NCI-H1417 (cell line): ENCODE measurements around the gene HOTAIR.

Source experiments
- DNase-seq, 3 experiments: peaks; one replicate each; lab custom pipeline; 2025; lab: John Stamatoyannopoulos, UW

HOTAIR gene

GRCh38 chr12:53961025-53961761 is 13.6 kb downstream of the HOTAIR start:
- no peak for DNase-seq

GRCh38 chr12:53960187-53961024 is 14.3 kb downstream of the HOTAIR start:
- no peak for DNase-seq

GRCh38 chr12:53959314-53959713 is 15.4 kb downstream of the HOTAIR start:
- DNase-seq = no peak

GRCh38 chr12:53958128-53958527 is 16.6 kb downstream of the HOTAIR start:
- DNase-seq = no peak

GRCh38 chr12:53956914-53957536 is 17.7 kb downstream of the HOTAIR start:
- no peak for DNase-seq

GRCh38 chr12:53956251-53956887 is 18.4 kb downstream of the HOTAIR start:
- DNase-seq = no peak

GRCh38 chr12:53955776-53956250 is 18.9 kb downstream of the HOTAIR start:
- DNase-seq = no peak

- DNase-seq = peak in 1 of 3 experiments; percentile 39
Observed at GRCh38 chr12:53955036-53955775, 19.5 kb downstream of the HOTAIR start.

- DNase-seq = peak in 1 of 3 experiments; percentile 39
Observed at GRCh38 chr12:53954694-53955035, 20.1 kb downstream of the HOTAIR start, which contains the start of gene HOXC12. HOXC12 (plus strand) TSS chr12:53954903; CDS start chr12:53954930, 27 bp downstream.

GRCh38 chr12:53953831-53954693 is 20.7 kb downstream of the HOTAIR start:
- DNase-seq = no peak

- no peak for DNase-seq
Observed at GRCh38 chr12:53952871-53953734, 21.7 kb downstream of the HOTAIR start.

GRCh38 chr12:53952335-53952694 is 22.4 kb downstream of the HOTAIR start:
- DNase-seq = no peak

GRCh38 chr12:53951577-53952334 is 23.0 kb downstream of the HOTAIR start:
- DNase-seq = no peak

GRCh38 chr12:53950789-53951576 is 23.8 kb downstream of the HOTAIR start:
- DNase-seq = peak in 2 of 3 experiments; percentile 36 to 50

- peak; percentile 10 to 82 (median 74) for DNase-seq
Observed at GRCh38 chr12:53950437-53950773, 24.3 kb downstream of the HOTAIR start.

GRCh38 chr12:53949631-53950436 is 24.9 kb downstream of the HOTAIR start:
- peak; percentile 73 to 95 (median 87) for DNase-seq
